Endothelial cell of umbilical vein (primary cell): ENCODE data around the gene KDM4B. TPM values are rescaled to one million over a fixed set of nuclear protein-coding genes. Genes with fewer than 3 reads are reported as not detected.

Source experiments
- BruUV-seq: library from RNA; stranded (reverse); fragments of 400-500 nt; replicated peaks from 2 replicates; lab custom pipeline; 2021; lab: Mats Ljungman, UMichigan
- CTCF ChIA-PET: fragments of 300-600, 350-600 bp; sonication (Branson Sonifier 250); formaldehyde crosslinking; loops from one replicate; lab custom pipeline; 2021; ENCODE audit warnings: antibody characterized with exemption, inconsistent platforms; lab: Charles Lee
- POLR2A ChIA-PET: fragments of 300-600, 350-600 bp; sonication (Branson Sonifier 250); formaldehyde crosslinking; loops from one replicate; lab custom pipeline; 2021; ENCODE audit warnings: antibody characterized with exemption, inconsistent platforms; lab: Charles Lee
- DNase-seq: peaks from one replicate; pipeline ENCODE4 v3.0.0-alpha.2; 2011; ENCODE audit warnings: low read depth, low spot score
- FAIRE-seq: peaks from 2 replicates; lab custom pipeline; 2011; peaks lifted over from hg19 to GRCh38; lab: Jason Lieb, UNC
- H2AFZ ChIP-seq: 2 replicates; pipeline ENCODE4 v1.6.0; 2012; ENCODE audit warnings: low read depth, low read length, control low read depth, inconsistent platforms
- H3K27ac ChIP-seq: 2 replicates; pipeline ENCODE4 v1.5.1; 2011; ENCODE audit warnings: low read depth, mild to moderate bottlenecking, control low read depth, low read length, moderate library complexity; ENCODE audit not compliant: insufficient read depth
- H3K27me3 ChIP-seq, 2 experiments: 2 replicates each; pipeline versions ENCODE4 v1.6.0 to v1.6.1; 2011; ENCODE audit warnings: low read length in 2 of 2, mixed read lengths in 1 of 2; ENCODE audit not compliant: control insufficient read depth in 2 of 2, insufficient read depth in 2 of 2
- H3K36me3 ChIP-seq, 2 experiments: 2 replicates in 1 of 2; 3 replicates in 1 of 2; pipeline ENCODE4 v1.5.1; 2011; ENCODE audit warnings: low read length in 2 of 2, mild to moderate bottlenecking in 1 of 2, moderate library complexity in 1 of 2; ENCODE audit not compliant: control insufficient read depth in 2 of 2, insufficient read depth in 2 of 2; ENCODE audit errors: extremely low read depth in 1 of 2
- H3K4me1 ChIP-seq: 3 replicates; pipeline ENCODE4 v1.5.1; 2011; ENCODE audit warnings: mild to moderate bottlenecking, low read length; ENCODE audit not compliant: control insufficient read depth, insufficient read depth; ENCODE audit errors: extremely low read depth
- H3K4me2 ChIP-seq: 2 replicates; pipeline ENCODE4 v1.6.1; 2011; ENCODE audit warnings: low read length, control low read depth, mixed read lengths; ENCODE audit not compliant: insufficient read depth
- H3K4me3 ChIP-seq, 3 experiments: fragments of 200-600 bp in 1 of 3; sonication (generic), shearing (Covaris generic) in 1 of 3; replicated peaks in 1 of 3; 2 replicates each; pipeline ENCODE4 v1.5.1; 2011 to 2016; ENCODE audit warnings: control low read depth in 3 of 3, low read length in 3 of 3, mild to moderate bottlenecking in 2 of 3, inconsistent platforms in 1 of 3, low read depth in 1 of 3, moderate library complexity in 1 of 3; ENCODE audit not compliant: insufficient read depth in 1 of 3
- H3K79me2 ChIP-seq: 2 replicates; pipeline ENCODE4 v1.6.0; 2012; ENCODE audit warnings: low read length, inconsistent platforms; ENCODE audit not compliant: control insufficient read depth, insufficient read depth
- H3K9ac ChIP-seq: replicated peaks from 2 replicates; pipeline ENCODE3; 2011; ENCODE audit warnings: low read length, control low read depth; ENCODE audit not compliant: insufficient read depth; ENCODE audit errors: extremely low read depth
- H3K9me1 ChIP-seq: replicated peaks from 3 replicates; pipeline ENCODE4 v1.6.0; 2011; ENCODE audit warnings: mild to moderate bottlenecking, low read length; ENCODE audit not compliant: control insufficient read depth, insufficient read depth; ENCODE audit errors: extremely low read depth
- H3K9me3 ChIP-seq: replicated peaks from 2 replicates; pipeline ENCODE4 v1.5.1; 2012; ENCODE audit warnings: low read length, inconsistent platforms; ENCODE audit not compliant: control insufficient read depth, insufficient read depth
- H4K20me1 ChIP-seq: replicated peaks from 2 replicates; pipeline ENCODE3; 2011; ENCODE audit warnings: mild to moderate bottlenecking, low read length; ENCODE audit not compliant: control insufficient read depth, insufficient read depth; ENCODE audit errors: extremely low read depth
- CTCF ChIP-seq, 2 donors: IDR thresholded peaks; 1 replicate in 1 of 2; 2 replicates in 1 of 2; pipeline ENCODE4 v1.5.1; 2011; ENCODE audit warnings: low read length in 2 of 2, mild to moderate bottlenecking in 2 of 2, moderate library complexity in 2 of 2, control low read depth in 1 of 2, inconsistent platforms in 1 of 2, low read depth in 1 of 2; ENCODE audit not compliant: insufficient read depth in 1 of 2; ENCODE audit errors: extremely low read depth in 1 of 2
- EZH2 ChIP-seq: IDR thresholded peaks from 2 replicates; pipeline ENCODE4 v1.6.1; 2012; ENCODE audit warnings: borderline replicate concordance, low read depth, mild to moderate bottlenecking, moderate library complexity, low read length, inconsistent platforms; ENCODE audit not compliant: severe bottlenecking
- FOS ChIP-seq: IDR thresholded peaks from 2 replicates; pipeline ENCODE4 v1.6.1; 2011; ENCODE audit warnings: mild to moderate bottlenecking, low read length, moderate library complexity, borderline replicate concordance; ENCODE audit not compliant: insufficient read depth
- GATA2 ChIP-seq: IDR thresholded peaks from 2 replicates; pipeline ENCODE4 v1.7.0; 2011; ENCODE audit warnings: low read depth, mild to moderate bottlenecking, moderate library complexity, mixed read lengths, low read length; ENCODE audit not compliant: insufficient read length, insufficient read depth
- JUN ChIP-seq: IDR thresholded peaks from 2 replicates; pipeline ENCODE4 v1.6.1; 2011; ENCODE audit warnings: borderline replicate concordance, low read depth; ENCODE audit not compliant: insufficient read length, insufficient read depth
- MYC ChIP-seq: IDR thresholded peaks from one replicate; pipeline ENCODE4 v1.6.1; 2011; ENCODE audit warnings: mild to moderate bottlenecking, low read depth, low read length
- POLR2A ChIP-seq: IDR thresholded peaks from 2 replicates; pipeline ENCODE4 v1.6.1; 2012; ENCODE audit warnings: low read depth, mild to moderate bottlenecking, control low read depth, low read length
- POLR2AphosphoS5 ChIP-seq: IDR thresholded peaks from 2 replicates; pipeline ENCODE4 v1.6.1; 2012; ENCODE audit warnings: low read depth, mild to moderate bottlenecking, control low read depth, low read length, moderate library complexity; ENCODE audit not compliant: insufficient read depth
- dilution Hi-C: fragments of 300-500 bp; cut with MboI; formaldehyde crosslinking; loops from one replicate; pipeline ENCODE4 v1.15.0; 2019; ENCODE audit warnings: low sequenced_read_pairs; ENCODE audit not compliant: extremely low pct_ligation_motif_present
- intact Hi-C: fragments of 100-400 bp; cut with micrococcal nuclease; formaldehyde crosslinking; loops from one replicate; pipeline ENCODE4 v1.10.0; 2022
- polyA plus RNA-seq, 4 experiments: library from polyadenylated mRNA; depleted of rRNA in 3 of 4; stranded (reverse) in 3 of 4; unstranded in 1 of 4; fragments of >200 nt; gene quantifications; 2 replicates each; pipeline versions ENCODE4 v1.2.1 to v1.2.3, GENCODE V29; 2011 to 2012; ENCODE audit warnings: missing spikeins in 1 of 4
- total RNA-seq: library from RNA; stranded (reverse); gene quantifications from 2 replicates; pipeline ENCODE4 v1.2.3, GENCODE V29; 2021
- TF ChIP-seq, protein P1 (sequence below): IDR thresholded peaks from 2 replicates; pipeline ENCODE4 v1.6.1; 2011; ENCODE audit not compliant: insufficient read depth, insufficient read length

The KDM4B gene
- total and polyA plus RNA-seq, 2 donors (not counting 3 experiments of a cell fraction or from before 2014, with no cell fraction given), result 12.4 to 37.2 TPM

DNA sequence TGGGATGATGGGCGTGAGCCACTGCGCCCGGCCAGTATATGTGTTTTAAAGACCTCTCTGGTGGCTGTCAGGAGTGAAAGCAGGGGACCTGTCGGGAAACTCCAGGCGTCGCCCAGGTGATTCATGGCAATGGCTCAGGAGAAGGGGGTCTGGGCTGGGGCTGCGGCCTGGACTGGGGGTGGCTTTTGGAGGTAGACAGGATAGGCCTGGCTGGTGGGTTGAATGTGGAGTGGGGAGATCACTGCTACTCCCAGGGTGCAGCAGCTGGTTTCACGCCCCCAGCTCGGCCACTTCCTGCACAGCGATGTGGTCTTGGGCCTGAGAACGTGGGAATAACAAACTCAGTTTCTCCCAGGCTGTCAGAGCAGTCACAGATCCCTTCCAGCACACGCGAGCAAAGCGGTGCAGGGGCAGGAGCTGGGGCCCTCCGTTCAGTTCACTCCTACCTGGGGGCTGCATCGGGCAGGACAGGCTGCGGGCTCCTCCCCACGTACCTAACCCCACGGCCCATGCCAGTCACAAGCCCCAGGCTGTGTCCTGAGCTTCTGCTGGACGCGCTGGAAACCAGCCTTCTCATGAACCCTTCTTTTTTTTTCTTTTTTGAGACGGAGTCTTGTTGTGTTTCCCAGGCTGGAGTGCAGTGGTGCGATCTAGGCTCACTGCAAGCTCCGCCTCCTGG lies 18.9 kb downstream of the KDM4B start:
- ChIA-PET POLR2A (no interaction called here), CTCF (interaction anchor here (1.3 to 2.0 kb wide), 2 partner anchors 14 to 43 kb away, joined by 4 to 6 read pairs; no protein-coding TSS in a partner anchor)
- no TSS peak for BruUV-seq
- DNase-seq, result no peak
- Histone ChIP-seq H3K4me3 (no peak overlapping the region), H3K9ac (no peak overlapping the region), H3K27me3 (no peaks in the 10 kb centered on the region), H3K9me1 (no peaks in the 10 kb centered on the region), H3K9me3 (no peaks in the 10 kb centered on the region), H3K27ac (no peak overlapping the region), H2AFZ (no peak overlapping the region), H4K20me1 (peaks cover 7% of the 10 kb centered on the region), H3K36me3 (no peaks in the 10 kb centered on the region), H3K4me1 (peaks cover 10% of the 10 kb centered on the region), H3K4me2 (no peak overlapping the region), H3K79me2 (peaks cover 55% of the 10 kb centered on the region)
- no peak for FAIRE-seq
- dilution Hi-C loops (no loop called here), intact Hi-C loops (no loop called here)
- no peak for TF ChIP-seq EZH2
- no peak for TF ChIP-seq MYC
- no peak for TF ChIP-seq FOS
- no peak for TF ChIP-seq POLR2A
- TF ChIP-seq JUN, result no peak
- no peak for TF ChIP-seq GATA2
- no peak for TF ChIP-seq POLR2AphosphoS5
- TF ChIP-seq, protein P1, sequence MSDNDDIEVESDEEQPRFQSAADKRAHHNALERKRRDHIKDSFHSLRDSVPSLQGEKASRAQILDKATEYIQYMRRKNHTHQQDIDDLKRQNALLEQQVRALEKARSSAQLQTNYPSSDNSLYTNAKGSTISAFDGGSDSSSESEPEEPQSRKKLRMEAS, result no peak
- no peak for TF ChIP-seq CTCF (IDR thresholded peaks at IDR 0.05; ENCODE audit: extremely low read depth in 1 of 2, insufficient read depth in 1 of 2, low read depth in 1 of 2, low read length in 2 of 2)
